Epithelial cell of esophagus (primary cell): ENCODE results near the gene GREM1.

Experiments used
- DNase-seq: peaks from one replicate; pipeline ENCODE4 v3.0.0; 2010; ENCODE audit warnings: low read depth
- H3K4me3 ChIP-seq: 2 replicates; pipeline ENCODE4 v1.5.1; 2011; ENCODE audit warnings: mild to moderate bottlenecking, low read length, control low read depth
- TF ChIP-seq, protein P1 (sequence below): IDR thresholded peaks from 2 replicates; pipeline ENCODE4 v1.5.1; 2011; ENCODE audit warnings: low read depth, mild to moderate bottlenecking, low read length, control low read depth, inconsistent platforms; ENCODE audit not compliant: insufficient read depth; ENCODE audit errors: missing control alignments

GREM1 gene

DNA sequence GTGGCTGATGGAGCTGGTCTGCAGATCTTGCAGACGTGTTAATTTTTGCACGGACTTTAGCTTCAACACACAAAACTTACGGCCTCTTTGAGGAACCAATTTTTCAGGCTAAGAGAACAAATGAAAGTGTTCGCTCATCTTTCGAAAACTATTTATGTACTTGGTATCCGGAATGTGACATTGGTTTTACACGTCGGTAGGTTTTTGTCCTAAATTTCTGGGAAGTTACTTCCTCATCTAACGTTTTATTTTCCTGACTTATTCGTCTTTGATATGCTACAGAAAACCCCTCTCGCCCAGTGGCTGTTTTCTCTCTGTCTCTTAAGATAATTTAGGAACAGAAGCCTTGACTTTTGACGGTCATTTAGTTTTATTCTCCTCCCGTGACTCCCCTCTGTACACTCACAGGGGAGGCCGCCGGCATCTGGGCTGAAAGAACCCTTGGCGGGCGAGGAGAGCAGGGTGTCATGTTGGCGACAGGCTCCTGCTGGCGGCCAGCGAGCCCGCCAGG is 834 bp upstream of the GREM1 start:
- no peak for DNase-seq
- TF ChIP-seq, protein P1, sequence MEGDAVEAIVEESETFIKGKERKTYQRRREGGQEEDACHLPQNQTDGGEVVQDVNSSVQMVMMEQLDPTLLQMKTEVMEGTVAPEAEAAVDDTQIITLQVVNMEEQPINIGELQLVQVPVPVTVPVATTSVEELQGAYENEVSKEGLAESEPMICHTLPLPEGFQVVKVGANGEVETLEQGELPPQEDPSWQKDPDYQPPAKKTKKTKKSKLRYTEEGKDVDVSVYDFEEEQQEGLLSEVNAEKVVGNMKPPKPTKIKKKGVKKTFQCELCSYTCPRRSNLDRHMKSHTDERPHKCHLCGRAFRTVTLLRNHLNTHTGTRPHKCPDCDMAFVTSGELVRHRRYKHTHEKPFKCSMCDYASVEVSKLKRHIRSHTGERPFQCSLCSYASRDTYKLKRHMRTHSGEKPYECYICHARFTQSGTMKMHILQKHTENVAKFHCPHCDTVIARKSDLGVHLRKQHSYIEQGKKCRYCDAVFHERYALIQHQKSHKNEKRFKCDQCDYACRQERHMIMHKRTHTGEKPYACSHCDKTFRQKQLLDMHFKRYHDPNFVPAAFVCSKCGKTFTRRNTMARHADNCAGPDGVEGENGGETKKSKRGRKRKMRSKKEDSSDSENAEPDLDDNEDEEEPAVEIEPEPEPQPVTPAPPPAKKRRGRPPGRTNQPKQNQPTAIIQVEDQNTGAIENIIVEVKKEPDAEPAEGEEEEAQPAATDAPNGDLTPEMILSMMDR, result no peak
- H3K4me3 ChIP-seq, result no peak overlapping the region

DNA sequence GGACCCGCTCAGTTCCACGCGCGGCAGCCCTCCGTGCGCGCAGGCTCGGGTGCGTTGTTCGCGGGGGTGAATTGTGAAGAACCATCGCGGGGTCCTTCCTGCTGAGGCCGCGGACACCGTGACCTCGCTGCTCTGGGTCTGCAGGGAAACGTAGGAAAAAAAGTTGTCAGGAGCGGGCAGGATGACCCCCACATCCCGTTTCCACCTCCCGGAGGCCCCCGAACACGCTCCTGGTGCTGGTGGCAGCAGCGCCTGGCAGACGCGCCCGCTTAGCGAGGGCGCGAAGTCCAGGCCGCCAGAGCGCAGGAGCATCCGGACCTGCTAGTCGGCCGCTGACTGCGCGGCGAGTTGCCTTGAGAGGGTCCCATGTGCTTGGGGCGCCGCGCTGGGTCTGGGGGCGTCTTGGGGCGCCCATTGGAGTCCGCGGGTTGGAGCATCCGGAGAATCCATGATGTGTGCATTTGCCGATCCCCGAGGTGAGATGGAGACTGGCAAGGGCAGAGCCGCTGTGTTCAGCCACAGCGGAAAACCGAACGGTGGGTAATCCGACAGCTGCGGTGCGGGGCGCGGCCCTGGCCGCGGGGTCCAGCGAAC is 520 bp downstream of the GREM1 start:
- no peak overlapping the region for H3K4me3 ChIP-seq
- peak; percentile 37 for DNase-seq
- TF ChIP-seq, protein P1, result no peak

DNA sequence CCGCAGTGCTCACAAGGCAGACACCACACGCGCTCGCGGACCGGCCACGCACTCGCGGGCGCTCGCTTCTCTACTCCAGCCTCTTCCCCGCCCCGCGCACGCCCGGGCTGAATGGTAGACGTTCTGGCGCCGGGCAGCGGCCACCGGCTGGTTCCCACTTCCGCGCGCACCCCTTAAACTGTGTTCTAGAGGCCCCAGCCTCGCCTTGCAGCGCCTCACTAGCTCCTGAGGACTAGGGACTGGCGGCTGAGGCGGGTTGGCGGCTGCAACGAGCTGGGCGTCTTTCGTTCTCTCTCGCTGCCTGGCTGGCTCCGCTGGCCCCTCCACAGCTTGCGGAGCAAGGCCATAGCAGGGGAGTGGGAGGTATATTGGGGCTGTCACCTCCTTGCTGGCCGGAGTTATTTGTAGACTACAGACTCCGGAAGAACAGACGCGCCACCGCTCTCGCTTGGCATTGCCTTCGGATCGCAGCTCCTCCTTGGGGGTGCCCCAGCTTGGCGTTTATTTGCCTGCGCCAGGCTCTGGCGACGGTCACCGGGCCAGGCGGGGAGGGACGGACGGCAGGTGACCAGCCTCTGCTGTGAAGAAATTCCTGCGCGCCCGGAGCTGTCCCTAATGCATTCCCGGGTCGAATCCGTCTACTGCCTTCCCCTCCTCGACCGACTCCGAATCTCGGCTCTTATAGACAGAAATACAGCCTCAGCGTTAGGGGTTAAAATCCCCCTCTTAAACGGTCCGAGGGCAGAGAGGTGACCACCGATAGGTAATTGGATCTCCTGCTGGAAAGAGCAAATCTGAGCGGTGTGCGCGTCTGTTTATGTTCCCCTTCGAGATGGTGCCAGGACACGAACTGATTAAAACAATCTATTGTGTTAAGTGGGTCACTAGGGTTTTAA is 1.3 kb downstream of the GREM1 start:
- TF ChIP-seq, protein P1, result no peak
- H3K4me3 ChIP-seq, result peak overlapping the region; percentile 19
- DNase-seq, result peak; percentile 24

DNA sequence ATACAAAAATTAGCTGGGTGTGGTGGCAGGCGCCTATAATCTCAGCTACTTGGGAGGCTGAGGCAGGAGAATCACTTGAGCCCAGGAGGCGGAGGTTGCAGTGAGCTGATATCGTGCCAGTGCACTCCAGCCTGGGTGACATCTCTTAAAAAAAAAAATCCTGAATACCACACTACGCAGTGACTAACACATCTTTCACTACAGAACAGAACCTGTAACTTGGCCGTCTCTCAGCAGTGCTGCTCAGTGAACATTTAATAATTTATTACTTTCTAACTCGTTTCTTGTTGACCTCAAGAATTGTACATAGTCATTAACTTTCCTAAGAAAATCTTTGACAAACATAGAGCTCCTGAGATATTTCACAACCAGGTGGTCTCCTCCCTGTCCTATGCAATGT is 3.8 kb downstream of the GREM1 start:
- DNase-seq, result no peak
- TF ChIP-seq, protein P1, result no peak
- H3K4me3 ChIP-seq, result no peak overlapping the region

DNA sequence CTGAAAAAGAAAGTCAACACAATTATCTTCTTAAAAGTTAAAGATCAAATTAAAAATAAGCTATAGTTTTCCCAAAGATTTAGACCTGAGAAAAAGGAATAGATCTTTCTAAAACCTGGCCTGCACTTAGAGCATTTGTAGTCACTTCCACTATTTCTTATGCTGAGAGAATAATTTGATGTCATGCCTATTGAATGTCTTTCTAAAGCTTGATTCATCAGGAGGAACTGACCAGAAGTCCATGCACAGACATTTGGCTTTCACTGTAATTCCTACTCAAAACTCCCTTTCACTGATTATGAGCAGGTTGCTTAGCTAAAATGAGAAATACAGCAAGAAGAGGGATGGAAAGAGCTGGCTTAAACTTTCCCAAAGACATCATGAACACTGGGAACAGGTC is 4.3 kb downstream of the GREM1 start:
- H3K4me3 ChIP-seq, result no peak overlapping the region
- no peak for DNase-seq
- TF ChIP-seq, protein P1, result no peak

DNA sequence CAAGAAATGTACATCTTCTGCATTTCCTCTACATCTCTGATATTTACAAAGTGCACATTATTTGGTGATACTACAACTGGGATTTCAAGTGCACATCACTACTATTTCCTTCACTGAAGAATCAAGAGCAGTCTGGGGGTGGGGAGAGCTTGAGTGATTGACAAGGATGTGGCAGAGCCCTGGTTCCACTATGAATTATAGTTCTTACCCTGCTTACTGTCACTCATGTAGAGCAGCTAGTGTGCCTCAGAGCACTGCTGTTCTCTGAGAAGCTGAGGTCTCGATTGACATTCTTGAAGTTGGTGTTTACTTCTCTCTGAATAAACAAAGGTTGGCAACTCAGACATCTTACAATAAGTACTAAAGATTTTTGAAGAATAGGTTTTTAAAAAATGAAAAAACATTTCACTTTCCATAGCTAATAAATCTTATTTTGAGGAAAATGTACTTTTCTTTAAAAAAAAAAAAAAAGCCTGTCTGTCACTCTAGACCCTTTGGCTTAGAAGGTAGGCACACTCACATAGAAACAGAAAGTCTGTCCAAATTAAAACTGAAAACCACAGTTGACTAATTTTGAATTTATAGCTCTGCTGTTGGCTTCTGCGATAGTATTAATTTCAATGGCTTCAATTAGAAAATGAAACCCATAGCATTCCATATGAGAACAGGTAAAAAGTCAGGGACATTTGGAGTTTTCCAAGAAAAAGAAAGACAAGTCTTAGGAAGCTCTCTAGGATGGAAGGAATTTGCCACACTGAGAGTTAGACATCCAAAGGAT is 5.6 kb downstream of the GREM1 start:
- no peak for DNase-seq
- TF ChIP-seq, protein P1, result no peak
- no peak overlapping the region for H3K4me3 ChIP-seq
